ENCODE data around the gene TRAPPC2. TPM values are rescaled to one million over a fixed set of nuclear protein-coding genes. Genes with fewer than 3 reads are reported as not detected.

Gene TRAPPC2
- total RNA-seq, 1 experiment from 2014 or later, result 11.9 TPM

DNA sequence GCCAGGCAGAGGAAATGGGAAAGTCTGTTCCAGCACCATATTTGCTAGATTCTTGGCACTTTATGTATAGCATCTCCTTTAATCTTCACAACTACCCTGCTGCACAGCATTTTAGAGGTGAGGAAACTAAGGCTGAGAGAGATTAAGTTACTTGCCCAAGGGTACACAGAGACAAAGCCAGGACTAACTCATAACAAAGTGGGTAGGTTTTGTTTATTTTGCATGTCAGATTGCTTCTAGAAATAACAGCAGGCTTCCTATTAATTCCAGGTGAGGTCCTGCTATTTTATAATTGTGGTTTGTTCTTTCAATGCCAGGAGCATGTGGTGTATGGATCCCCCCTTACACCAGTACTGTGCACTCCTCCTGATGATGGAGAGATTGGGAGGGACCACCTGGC, 66.5 kb downstream of the TRAPPC2 start:
- intact Hi-C loops (cut with micrococcal nuclease), result no loop called here

DNA sequence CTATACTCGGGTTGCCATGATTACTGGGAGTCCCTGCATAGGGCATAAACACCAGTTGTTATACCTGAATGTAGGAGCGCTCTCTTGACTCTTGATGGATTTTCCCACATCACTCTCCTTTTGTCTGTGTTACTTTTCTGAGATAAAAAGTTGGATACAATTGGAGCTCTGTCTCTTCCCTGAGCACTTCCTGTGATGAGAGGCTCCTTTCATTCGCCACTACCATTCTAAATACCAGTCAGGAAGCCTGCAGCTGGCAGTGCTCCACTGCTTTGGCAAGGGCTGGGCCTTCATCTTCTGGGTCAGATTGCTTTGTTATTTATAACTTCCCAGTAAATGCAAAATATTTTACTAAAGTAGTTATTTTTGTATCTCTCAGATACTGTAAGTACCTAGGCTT, 67.6 kb downstream of the TRAPPC2 start:
- BruUV-seq (replicated peaks), result no TSS peak
- Histone ChIP-seq H3K4me2 (ENCODE audit: low read length) (no peak overlapping the region), H4K20me1 (ENCODE audit: insufficient read depth) (no peaks in the 10 kb centered on the region), H3K4me1 (ENCODE audit: control insufficient read depth in 1 of 2, insufficient read depth in 2 of 2, low read length in 2 of 2) (peaks cover 9 to 28% of the 10 kb centered on the region in 2 experiments), H3K27ac (ENCODE audit: low read depth, low read length) (no peak overlapping the region), H3K4me3 (replicated peaks in 1 of 2; ENCODE audit: low read depth in 1 of 2, low read length in 2 of 2) (no peak overlapping the region), H3K27me3 (ENCODE audit: insufficient read depth, low read length) (no peaks in the 10 kb centered on the region), H3K79me2 (ENCODE audit: insufficient read depth, low read length) (no peaks in the 10 kb centered on the region), H2AFZ (ENCODE audit: low read depth, low read length, poor library complexity, severe bottlenecking) (no peak overlapping the region), H3K9me3 (ENCODE audit: control insufficient read depth in 1 of 2, insufficient read depth in 1 of 2, low read depth in 1 of 2, low read length in 2 of 2) (no peaks in the 10 kb centered on the region), H3K9ac (ENCODE audit: low read length) (no peak overlapping the region), H3K9me2 (ENCODE audit: insufficient read depth) (no peaks in the 10 kb centered on the region), H3K36me3 (ENCODE audit: control insufficient read depth in 1 of 2, insufficient read depth in 2 of 2, low read length in 2 of 2) (no peaks in the 10 kb centered on the region)
- ChIA-PET RAD21 (ENCODE audit: low non-redundant PET in 1 of 2, low total read pairs in 2 of 2, uncharacterized antibody in 2 of 2, unreplicated experiment in 2 of 2) (no interaction called here), CTCF (no interaction called here), POLR2A (no interaction called here)
- no peak for DNase-seq (ENCODE audit: low read depth, low spot score)
- TF ChIP-seq, protein P1, sequence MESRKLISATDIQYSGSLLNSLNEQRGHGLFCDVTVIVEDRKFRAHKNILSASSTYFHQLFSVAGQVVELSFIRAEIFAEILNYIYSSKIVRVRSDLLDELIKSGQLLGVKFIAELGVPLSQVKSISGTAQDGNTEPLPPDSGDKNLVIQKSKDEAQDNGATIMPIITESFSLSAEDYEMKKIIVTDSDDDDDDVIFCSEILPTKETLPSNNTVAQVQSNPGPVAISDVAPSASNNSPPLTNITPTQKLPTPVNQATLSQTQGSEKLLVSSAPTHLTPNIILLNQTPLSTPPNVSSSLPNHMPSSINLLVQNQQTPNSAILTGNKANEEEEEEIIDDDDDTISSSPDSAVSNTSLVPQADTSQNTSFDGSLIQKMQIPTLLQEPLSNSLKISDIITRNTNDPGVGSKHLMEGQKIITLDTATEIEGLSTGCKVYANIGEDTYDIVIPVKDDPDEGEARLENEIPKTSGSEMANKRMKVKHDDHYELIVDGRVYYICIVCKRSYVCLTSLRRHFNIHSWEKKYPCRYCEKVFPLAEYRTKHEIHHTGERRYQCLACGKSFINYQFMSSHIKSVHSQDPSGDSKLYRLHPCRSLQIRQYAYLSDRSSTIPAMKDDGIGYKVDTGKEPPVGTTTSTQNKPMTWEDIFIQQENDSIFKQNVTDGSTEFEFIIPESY (IDR thresholded peaks at IDR 0.05; ENCODE audit: extremely low read depth, insufficient replicate concordance, low read length), result no peak
- TF ChIP-seq EZH2 (IDR thresholded peaks at IDR 0.05) (no peak), ELF1 (IDR thresholded peaks at IDR 0.05; ENCODE audit: borderline replicate concordance, low read depth) (no peak), ZFX (IDR thresholded peaks at IDR 0.05) (no peak), SP1 (IDR thresholded peaks at IDR 0.05; ENCODE audit: low read depth) (no peak), SIN3A (IDR thresholded peaks at IDR 0.05; ENCODE audit: low read depth) (no peak)
- ATAC-seq, result no peak
- intact Hi-C loops (cut with micrococcal nuclease), result no loop called here

More for the DNA sequence above, 66.5 kb downstream of the TRAPPC2 start:
- H3K9me2 ChIP-seq (ENCODE audit: insufficient read depth), result no peaks in the 10 kb centered on the region
- RAD21 ChIA-PET (ENCODE audit: low non-redundant PET in 1 of 2, low total read pairs in 2 of 2, uncharacterized antibody in 2 of 2, unreplicated experiment in 2 of 2), result no interaction called here
- no peaks in the 10 kb centered on the region for H3K79me2 ChIP-seq (ENCODE audit: insufficient read depth, low read length)
- H3K27me3 ChIP-seq (ENCODE audit: insufficient read depth, low read length), result no peaks in the 10 kb centered on the region
- BruUV-seq (replicated peaks), result no TSS peak
- H3K9me3 ChIP-seq (ENCODE audit: control insufficient read depth in 1 of 2, insufficient read depth in 1 of 2, low read depth in 1 of 2, low read length in 2 of 2), result no peaks in the 10 kb centered on the region
- H3K27ac ChIP-seq (ENCODE audit: low read depth, low read length), result no peak overlapping the region
- peaks cover 9 to 28% of the 10 kb centered on the region in 2 experiments for H3K4me1 ChIP-seq (ENCODE audit: control insufficient read depth in 1 of 2, insufficient read depth in 2 of 2, low read length in 2 of 2)
- DNase-seq (ENCODE audit: low read depth, low spot score) (no peak), ATAC-seq (no peak)
- no peak overlapping the region for H3K4me2 ChIP-seq (ENCODE audit: low read length)
- no peak overlapping the region for H2AFZ ChIP-seq (ENCODE audit: low read depth, low read length, poor library complexity, severe bottlenecking)
- POLR2A ChIA-PET, result no interaction called here
- no peaks in the 10 kb centered on the region for H4K20me1 ChIP-seq (ENCODE audit: insufficient read depth)
- no peaks in the 10 kb centered on the region for H3K36me3 ChIP-seq (ENCODE audit: control insufficient read depth in 1 of 2, insufficient read depth in 2 of 2, low read length in 2 of 2)
- H3K4me3 ChIP-seq (replicated peaks in 1 of 2; ENCODE audit: low read depth in 1 of 2, low read length in 2 of 2), result no peak overlapping the region
- no peak overlapping the region for H3K9ac ChIP-seq (ENCODE audit: low read length)
- TF ChIP-seq POLR2A (IDR thresholded peaks at IDR 0.05; ENCODE audit: borderline replicate concordance, extremely low read depth, insufficient read depth, insufficient read length), result no peak
- TF ChIP-seq EZH2 (IDR thresholded peaks at IDR 0.05), result no peak
- TF ChIP-seq, protein P2, sequence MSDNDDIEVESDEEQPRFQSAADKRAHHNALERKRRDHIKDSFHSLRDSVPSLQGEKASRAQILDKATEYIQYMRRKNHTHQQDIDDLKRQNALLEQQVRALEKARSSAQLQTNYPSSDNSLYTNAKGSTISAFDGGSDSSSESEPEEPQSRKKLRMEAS (IDR thresholded peaks at IDR 0.05), result no peak
- TF ChIP-seq, protein P3, sequence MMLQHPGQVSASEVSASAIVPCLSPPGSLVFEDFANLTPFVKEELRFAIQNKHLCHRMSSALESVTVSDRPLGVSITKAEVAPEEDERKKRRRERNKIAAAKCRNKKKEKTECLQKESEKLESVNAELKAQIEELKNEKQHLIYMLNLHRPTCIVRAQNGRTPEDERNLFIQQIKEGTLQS (IDR thresholded peaks at IDR 0.05), result no peak
- no peak for TF ChIP-seq ZFX (IDR thresholded peaks at IDR 0.05)
- no peak for TF ChIP-seq SRF (IDR thresholded peaks at IDR 0.05; ENCODE audit: low read depth)
- TF ChIP-seq EGR1 (IDR thresholded peaks at IDR 0.05; ENCODE audit: low read depth), result no peak
- CTCF ChIA-PET, result no interaction called here
